Common myeloid progenitor, CD34-positive (primary cell): ENCODE measurements around the gene CLEC3A.

ENCODE experiments used
- CTCF ChIA-PET: fragments of 350-600 bp; sonication (Branson Sonifier 250); formaldehyde crosslinking; loops from one replicate; lab custom pipeline; 2021; ENCODE audit warnings: antibody characterized with exemption; lab: Charles Lee
- POLR2A ChIA-PET: fragments of 350-600 bp; sonication (Branson Sonifier 250); formaldehyde crosslinking; loops from one replicate; lab custom pipeline; 2021; ENCODE audit warnings: antibody characterized with exemption; lab: Charles Lee
- DNase-seq, 3 donors: peaks; one replicate each; pipeline versions ENCODE4 v3.0.0 to v3.0.0-alpha.2; 2013
- H3K27ac ChIP-seq, 2 experiments: 1 replicate in 1 of 2; 2 replicates in 1 of 2; pipeline ENCODE4 v1.7.0; 2013; ENCODE audit warnings: inconsistent platforms in 2 of 2, low read length in 2 of 2, mild to moderate bottlenecking in 2 of 2, low read depth in 1 of 2, moderate library complexity in 1 of 2; ENCODE audit not compliant: severe bottlenecking in 2 of 2, insufficient read depth in 1 of 2, poor library complexity in 1 of 2
- H3K27me3 ChIP-seq, 5 experiments: replicated peaks in 2 of 5; 1 replicate in 3 of 5; 2 replicates in 2 of 5; pipeline versions ENCODE4 v1.6.1 to v1.7.0; 2013; ENCODE audit warnings: low read length in 4 of 5, mild to moderate bottlenecking in 2 of 5, moderate library complexity in 2 of 5, inconsistent platforms in 1 of 5; ENCODE audit not compliant: insufficient read depth in 5 of 5, control insufficient read depth in 4 of 5
- H3K36me3 ChIP-seq, 4 experiments: 1 replicate in 2 of 4; 2 replicates in 2 of 4; pipeline versions ENCODE4 v1.6.1 to v1.7.0; 2013; ENCODE audit warnings: low read length in 3 of 4, control low read depth in 1 of 4, mild to moderate bottlenecking in 1 of 4; ENCODE audit not compliant: control insufficient read depth in 4 of 4, insufficient read depth in 4 of 4
- H3K4me1 ChIP-seq, 4 experiments: 1 replicate in 3 of 4; 2 replicates in 1 of 4; pipeline versions ENCODE4 v1.6.1 to v1.7.1; 2013; ENCODE audit warnings: low read length in 3 of 4, mild to moderate bottlenecking in 3 of 4, control low read depth in 1 of 4, inconsistent platforms in 1 of 4, moderate library complexity in 1 of 4; ENCODE audit not compliant: control insufficient read depth in 4 of 4, insufficient read depth in 4 of 4; ENCODE audit errors: control extremely low read depth in 1 of 4
- H3K4me3 ChIP-seq, 7 experiments: 1 replicate in 4 of 7; 2 replicates in 3 of 7; pipeline versions ENCODE4 v1.5.1 to v1.7.0; 2013; ENCODE audit warnings: mild to moderate bottlenecking in 7 of 7, low read length in 6 of 7, moderate library complexity in 6 of 7, inconsistent platforms in 2 of 7, low read depth in 2 of 7, control low read depth in 1 of 7; ENCODE audit not compliant: insufficient read depth in 4 of 7, control insufficient read depth in 1 of 7; ENCODE audit errors: extremely low read depth in 1 of 7
- H3K9me3 ChIP-seq, 5 experiments: 1 replicate in 4 of 5; 2 replicates in 1 of 5; pipeline versions ENCODE4 v1.6.1 to v1.7.1; 2013; ENCODE audit warnings: low read length in 4 of 5, mild to moderate bottlenecking in 2 of 5, inconsistent platforms in 1 of 5, low read depth in 1 of 5, moderate library complexity in 1 of 5; ENCODE audit not compliant: control insufficient read depth in 4 of 5, insufficient read depth in 2 of 5; ENCODE audit errors: control extremely low read depth in 1 of 5
- WGBS: methylation state at CpG from one replicate; pipeline ENCODE4 v1.1.5; 2013; ENCODE audit not compliant: insufficient coverage; 5-methylcytosine and 5-hydroxymethylcytosine counted together

CLEC3A gene

GRCh38 chr16:77998350-77999023, 23.9 kb upstream of the CLEC3A start:
- Histone ChIP-seq H3K36me3 (no peaks in the 10 kb centered on the region), H3K4me1 (no peaks in the 10 kb centered on the region), H3K9me3 (peaks cover 0 to 10% (median 7%) of the 10 kb centered on the region in 5 experiments), H3K27ac (no peak overlapping the region), H3K4me3 (no peak overlapping the region), H3K27me3 (no peaks in the 10 kb centered on the region)
- 67% methylated on average over 6 of the region's 10 CpGs for WGBS
- peak in 1 of 3 donors; percentile 2 for DNase-seq
- ChIA-PET POLR2A (no interaction called here), CTCF (interaction anchor here (3.5 kb wide), 1 partner anchor 323 kb away, joined by 10 read pairs; no protein-coding TSS in a partner anchor)

GRCh38 chr16:78001451-78002025, 20.8 kb upstream of the CLEC3A start:
- Histone ChIP-seq H3K27me3 (no peaks in the 10 kb centered on the region), H3K4me1 (no peaks in the 10 kb centered on the region), H3K9me3 (no peaks in the 10 kb centered on the region), H3K4me3 (no peak overlapping the region), H3K27ac (no peak overlapping the region), H3K36me3 (no peaks in the 10 kb centered on the region)
- DNase-seq = peak in 1 of 3 donors; percentile 19
- WGBS = 100% methylated on average over 1 of the region's 4 CpGs
- POLR2A ChIA-PET = no interaction called here
- CTCF ChIA-PET = interaction anchor here (1.1 to 3.5 kb wide), 5 partner anchors 58 to 326 kb away, joined by 3 to 10 read pairs (median 4); no protein-coding TSS in a partner anchor

- peak; percentile 84 to 88 (median 86) for DNase-seq
- Histone ChIP-seq H3K36me3 (no peaks in the 10 kb centered on the region), H3K4me3 (no peak overlapping the region), H3K9me3 (no peaks in the 10 kb centered on the region), H3K27ac (no peak overlapping the region), H3K27me3 (no peaks in the 10 kb centered on the region), H3K4me1 (no peaks in the 10 kb centered on the region)
- ChIA-PET POLR2A (no interaction called here), CTCF (interaction anchor here (0.8 to 2.2 kb wide), 10 partner anchors 10 to 766 kb away, joined by 3 to 14 read pairs (median 4); no protein-coding TSS in a partner anchor)
- 23% methylated on average over 10 of the region's 11 CpGs for WGBS
Observed at GRCh38 chr16:78002915-78003538, 19.3 kb upstream of the CLEC3A start.

GRCh38 chr16:78004517-78004916, 17.8 kb upstream of the CLEC3A start:
- Histone ChIP-seq H3K4me3 (no peak overlapping the region), H3K4me1 (no peaks in the 10 kb centered on the region), H3K9me3 (no peaks in the 10 kb centered on the region), H3K36me3 (no peaks in the 10 kb centered on the region), H3K27me3 (no peaks in the 10 kb centered on the region), H3K27ac (no peak overlapping the region)
- ChIA-PET POLR2A (no interaction called here), CTCF (interaction anchor here (0.7 to 2.2 kb wide), 3 partner anchors 14 to 329 kb away, joined by 3 to 14 read pairs (median 3); no protein-coding TSS in a partner anchor)
- WGBS = 94% methylated on average over 4 of the region's 4 CpGs
- DNase-seq = no peak

GRCh38 chr16:78005881-78006280, 16.5 kb upstream of the CLEC3A start:
- H3K4me3 ChIP-seq = no peak overlapping the region
- DNase-seq = peak in 1 of 3 donors; percentile 1
- H3K27ac ChIP-seq = no peak overlapping the region
- H3K36me3 ChIP-seq = no peaks in the 10 kb centered on the region
- 100% methylated on average over 3 of the region's 5 CpGs for WGBS
- H3K4me1 ChIP-seq = no peaks in the 10 kb centered on the region
- H3K9me3 ChIP-seq = no peaks in the 10 kb centered on the region
- H3K27me3 ChIP-seq = peaks cover 0 to 2% (median 0%) of the 10 kb centered on the region in 5 experiments
- ChIA-PET POLR2A (no interaction called here), CTCF (no interaction called here)

- Histone ChIP-seq H3K4me3 (no peak overlapping the region), H3K27me3 (peaks cover 0 to 2% (median 0%) of the 10 kb centered on the region in 5 experiments), H3K36me3 (no peaks in the 10 kb centered on the region), H3K4me1 (no peaks in the 10 kb centered on the region), H3K9me3 (no peaks in the 10 kb centered on the region), H3K27ac (no peak overlapping the region)
- POLR2A ChIA-PET = no interaction called here
- no peak for DNase-seq
- CTCF ChIA-PET = interaction anchor here (0.6 kb wide), 1 partner anchor 545 kb away, joined by 4 read pairs; no protein-coding TSS in a partner anchor
- no CpG with 5 or more reads among the region's 3 CpGs for WGBS
Observed at GRCh38 chr16:78007121-78007520, 15.2 kb upstream of the CLEC3A start.

- no peaks in the 10 kb centered on the region for H3K36me3 ChIP-seq
- CTCF ChIA-PET = no interaction called here
- 100% methylated on average over 2 of the region's 5 CpGs for WGBS
Observed at GRCh38 chr16:78024159-78024558, 1.8 kb downstream of the CLEC3A start.

More at GRCh38 chr16:78024159-78024558, 1.8 kb downstream of the CLEC3A start:
- DNase-seq = no peak
- H3K4me1 ChIP-seq = no peaks in the 10 kb centered on the region
- H3K27ac ChIP-seq = no peak overlapping the region
- no peaks in the 10 kb centered on the region for H3K9me3 ChIP-seq
- POLR2A ChIA-PET = no interaction called here
- H3K27me3 ChIP-seq = peaks cover 0 to 9% (median 0%) of the 10 kb centered on the region in 5 experiments
- no peak overlapping the region for H3K4me3 ChIP-seq
